ACC112 (cell line): Measurements from ENCODE around the gene HOXB1.
"Not testable (repeated sequence)": the region's sequence is repeated elsewhere in the genome, so short reads cannot be mapped to it uniquely, and the experiment has no call there.

ENCODE experiments used
- H2AFZ ChIP-seq: fragments of 200-600 bp; sonication (generic); one replicate; pipeline ENCODE4 v1.6.0; 2017; ENCODE audit warnings: antibody characterized with exemption, low read length; ENCODE audit not compliant: unreplicated experiment
- H3K27ac ChIP-seq: fragments of 200-600 bp; sonication (generic); 2 replicates; pipeline ENCODE4 v1.5.1; 2014; ENCODE audit warnings: low read depth, mild to moderate bottlenecking, antibody characterized with exemption, low read length, moderate library complexity
- H3K27me3 ChIP-seq: fragments of 200-600 bp; sonication (generic); 2 replicates; pipeline ENCODE4 v1.6.1; 2014; ENCODE audit warnings: mild to moderate bottlenecking, antibody characterized with exemption, low read length, moderate library complexity, mixed read lengths; ENCODE audit not compliant: insufficient read depth
- H3K36me3 ChIP-seq: fragments of 200-600 bp; sonication (generic); 2 replicates; pipeline ENCODE4 v1.6.1; 2016; ENCODE audit warnings: mild to moderate bottlenecking, antibody characterized with exemption, low read length, moderate library complexity, mixed read lengths; ENCODE audit not compliant: insufficient read depth
- H3K4me1 ChIP-seq: fragments of 200-600 bp; sonication (generic); one replicate; pipeline ENCODE4 v1.6.1; 2016; ENCODE audit warnings: low read length, mixed read lengths; ENCODE audit not compliant: insufficient read depth, unreplicated experiment, control insufficient read depth
- H3K4me3 ChIP-seq: fragments of 200-600 bp; sonication (generic); 2 replicates; pipeline ENCODE4 v1.5.1; 2014; ENCODE audit warnings: mild to moderate bottlenecking, low read depth, low read length
- H3K79me2 ChIP-seq: fragments of 200-600 bp; sonication (generic); one replicate; pipeline ENCODE4 v1.6.0; 2016; ENCODE audit warnings: low read length; ENCODE audit not compliant: control insufficient read depth, unreplicated experiment, insufficient read depth

The HOXB1 gene

DNA sequence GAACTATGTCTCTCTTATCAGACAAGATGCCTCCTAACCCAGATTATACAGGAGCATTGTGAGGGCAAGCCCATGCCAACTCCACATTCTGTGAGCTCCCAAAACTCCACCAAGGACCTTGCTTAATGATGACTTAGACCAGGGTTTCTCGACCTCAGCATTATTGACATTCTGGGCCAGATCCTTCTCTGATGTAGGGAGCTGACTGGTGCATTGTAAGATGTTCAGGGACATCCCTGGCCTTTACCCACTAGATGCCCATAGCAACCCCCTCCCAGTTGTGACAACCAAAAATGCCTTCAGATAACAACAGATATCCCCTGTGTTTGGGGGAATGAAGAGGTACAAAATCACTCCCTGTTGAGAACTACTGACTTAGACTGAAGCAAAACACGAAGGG, 43.6 kb downstream of the HOXB1 start:
- no peak overlapping the region for H2AFZ ChIP-seq
- no peak overlapping the region for H3K4me3 ChIP-seq
- no peaks in the 10 kb centered on the region for H3K36me3 ChIP-seq
- no peaks in the 10 kb centered on the region for H3K79me2 ChIP-seq
- H3K27me3 ChIP-seq = peaks cover 34% of the 10 kb centered on the region
- no peak overlapping the region for H3K27ac ChIP-seq
- peaks cover 18% of the 10 kb centered on the region for H3K4me1 ChIP-seq

GRCh38 chr17:48486557-48486956, 44.3 kb downstream of the HOXB1 start:
- Histone ChIP-seq H3K4me1 (peaks cover 18% of the 10 kb centered on the region), H3K27ac (no peak overlapping the region), H2AFZ (no peak overlapping the region), H3K4me3 (no peak overlapping the region), H3K79me2 (no peaks in the 10 kb centered on the region), H3K36me3 (no peaks in the 10 kb centered on the region), H3K27me3 (peaks cover 29% of the 10 kb centered on the region)

- Histone ChIP-seq H3K27ac (peak overlapping the region; percentile 87), H3K4me3 (no peak overlapping the region), H3K79me2 (no peaks in the 10 kb centered on the region), H2AFZ (no peak overlapping the region), H3K27me3 (peaks cover 15% of the 10 kb centered on the region), H3K4me1 (peaks cover 18% of the 10 kb centered on the region), H3K36me3 (no peaks in the 10 kb centered on the region)
Observed at GRCh38 chr17:48484850-48485249, 46.0 kb downstream of the HOXB1 start.

GRCh38 chr17:48484256-48484655, 46.6 kb downstream of the HOXB1 start:
- no peaks in the 10 kb centered on the region for H3K36me3 ChIP-seq
- H3K4me1 ChIP-seq = peaks cover 18% of the 10 kb centered on the region
- peak overlapping the region; percentile 87 for H3K27ac ChIP-seq
- H3K27me3 ChIP-seq = peaks cover 10% of the 10 kb centered on the region
- H2AFZ ChIP-seq = no peak overlapping the region
- H3K79me2 ChIP-seq = no peaks in the 10 kb centered on the region
- no peak overlapping the region for H3K4me3 ChIP-seq

GRCh38 chr17:48483471-48484131, 47.2 kb downstream of the HOXB1 start:
- H2AFZ ChIP-seq = no peak overlapping the region
- H3K27ac ChIP-seq = peak overlapping the region; percentile 87
- no peaks in the 10 kb centered on the region for H3K79me2 ChIP-seq
- peak overlapping the region; percentile 3; the same call in 1 of the 2 replicates for H3K4me3 ChIP-seq
- H3K4me1 ChIP-seq = peaks cover 18% of the 10 kb centered on the region
- H3K27me3 ChIP-seq = peaks cover 7% of the 10 kb centered on the region
- no peaks in the 10 kb centered on the region for H3K36me3 ChIP-seq

DNA sequence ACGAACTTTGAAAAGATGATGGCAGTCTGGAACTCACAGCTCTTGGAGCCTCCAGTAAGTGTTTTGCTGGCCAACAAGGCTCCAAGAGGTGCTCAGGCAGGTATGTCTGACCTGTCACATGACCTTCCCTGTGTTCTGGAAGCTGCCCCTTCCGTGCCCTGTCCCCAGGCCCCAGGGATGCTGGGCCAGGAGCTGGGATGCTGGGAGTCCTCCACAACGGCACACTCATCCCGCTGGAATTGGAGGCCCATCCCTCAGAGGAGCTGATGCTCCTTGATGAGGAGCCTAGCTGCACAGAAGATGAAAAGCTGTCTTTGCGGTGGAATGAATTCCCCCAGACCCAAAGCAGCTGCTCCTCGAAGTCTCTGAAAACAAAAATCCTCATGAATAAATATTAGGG, 47.8 kb downstream of the HOXB1 start:
- Histone ChIP-seq H3K4me3 (no peak overlapping the region), H3K36me3 (no peaks in the 10 kb centered on the region), H3K79me2 (no peaks in the 10 kb centered on the region), H2AFZ (no peak overlapping the region), H3K4me1 (peaks cover 18% of the 10 kb centered on the region), H3K27ac (peak overlapping the region; percentile 87), H3K27me3 (peaks cover 5% of the 10 kb centered on the region; the same call in 1 of the 2 replicates)

- Histone ChIP-seq H3K27ac (peak overlapping the region; percentile 87; the same call in 1 of the 2 replicates), H3K4me1 (peaks cover 18% of the 10 kb centered on the region)
- not testable (repeated sequence) for H2AFZ ChIP-seq, H3K79me2 ChIP-seq, H3K27me3 ChIP-seq, H3K36me3 ChIP-seq, H3K4me3 ChIP-seq
Observed at GRCh38 chr17:48482301-48482700, 48.5 kb downstream of the HOXB1 start.

DNA sequence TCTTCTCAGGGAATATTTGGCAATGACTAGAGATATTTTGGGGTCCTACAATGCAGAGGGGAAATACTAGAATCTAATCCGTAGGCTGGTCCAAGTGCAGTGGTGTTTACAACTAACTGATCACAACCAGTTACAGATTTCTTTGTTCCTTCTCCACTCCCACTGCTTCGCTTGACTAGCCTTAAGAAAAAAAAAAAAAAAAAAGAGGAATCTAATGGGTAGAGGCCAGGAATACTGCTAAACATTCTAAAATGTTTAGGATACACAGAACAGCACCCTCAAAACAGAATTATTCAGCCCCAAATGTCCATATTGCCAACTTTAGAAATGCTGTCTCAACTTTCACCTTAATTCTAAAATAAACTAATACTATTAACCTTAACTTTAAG, 51.8 kb downstream of the HOXB1 start:
- Histone ChIP-seq H3K27me3 (peaks cover 15% of the 10 kb centered on the region; the same call in 1 of the 2 replicates), H3K4me1 (peaks cover 11% of the 10 kb centered on the region), H2AFZ (no peak overlapping the region), H3K79me2 (no peaks in the 10 kb centered on the region), H3K4me3 (no peak overlapping the region), H3K36me3 (no peaks in the 10 kb centered on the region), H3K27ac (no peak overlapping the region)
